HG02759 (cell line): ENCODE data around the gene CYS1.
"Not testable (repeated sequence)": the region's sequence is repeated elsewhere in the genome, so short reads cannot be mapped to it uniquely, and the experiment has no call there.

Experiments
- ATAC-seq: cut with Tn5 transposase; IDR thresholded peaks from one replicate; pipeline ENCODE4 v1.9.1; 2021; ENCODE audit warnings: mild to moderate bottlenecking, moderate library complexity; ENCODE audit not compliant: unreplicated experiment

Gene CYS1

GRCh38 chr2:10033251-10034006 is 46.8 kb downstream of the CYS1 start:
- no peak for ATAC-seq

GRCh38 chr2:10032746-10033105 is 47.5 kb downstream of the CYS1 start:
- no peak for ATAC-seq

DNA sequence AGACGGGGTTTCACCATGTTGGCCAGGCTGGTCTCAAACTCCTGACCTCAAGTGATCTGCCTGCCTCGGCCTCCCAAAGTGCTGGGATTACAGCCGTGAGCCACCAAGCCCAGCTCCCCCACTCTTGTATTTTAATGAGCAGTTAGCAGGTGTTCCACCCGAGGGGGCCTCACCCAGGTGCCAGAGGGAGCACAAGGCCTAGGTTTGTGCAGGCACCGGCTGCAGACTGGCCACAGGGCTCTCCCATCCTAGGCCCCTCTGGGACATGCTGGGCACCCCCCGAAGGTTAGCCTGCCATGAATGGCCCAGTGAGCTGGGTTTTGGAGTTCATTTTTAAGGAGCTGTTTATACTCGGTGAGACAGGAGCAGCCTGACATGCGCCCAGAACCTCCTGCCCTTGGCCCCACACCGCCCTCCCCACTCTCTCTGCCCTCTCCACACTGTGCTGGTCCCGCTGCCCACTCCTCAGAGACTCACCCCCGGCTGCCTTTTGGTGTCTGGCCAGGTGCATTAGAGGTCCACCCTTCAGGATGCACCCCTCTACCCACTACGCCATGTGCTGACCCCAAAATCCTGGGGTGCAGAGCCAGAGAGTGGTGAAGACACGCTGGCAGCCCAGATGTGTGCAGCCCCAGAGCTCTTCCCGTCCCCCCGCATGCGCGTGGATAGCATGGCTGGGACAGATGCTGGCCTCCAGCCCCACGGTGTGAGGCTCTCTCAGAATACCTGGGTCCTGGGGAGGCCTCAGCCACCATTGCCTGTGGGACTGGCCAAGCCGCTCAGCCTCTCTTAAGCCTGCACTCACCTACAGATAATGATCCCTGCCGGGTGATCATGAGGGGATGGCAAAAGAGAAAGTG is 48.1 kb downstream of the CYS1 start:
- ATAC-seq = no peak

DNA sequence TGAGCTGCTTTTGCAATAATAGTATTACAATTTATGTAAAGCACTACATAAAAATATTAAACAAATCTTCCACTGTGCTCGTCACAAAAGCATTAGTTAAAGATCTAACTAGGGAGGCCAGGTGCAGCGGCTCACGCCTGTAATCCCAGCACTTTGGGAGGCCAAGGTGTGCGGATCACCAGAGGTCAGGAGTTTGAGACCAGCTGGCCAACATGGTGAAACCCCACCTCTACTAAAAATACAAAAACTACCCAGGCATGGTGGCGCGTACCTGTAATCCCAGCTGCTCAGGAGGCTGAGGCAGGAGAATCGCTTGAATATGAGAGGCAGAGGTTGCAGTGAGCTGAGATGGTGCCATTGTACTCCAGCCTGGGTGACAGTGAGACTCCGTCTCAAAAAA is 49.4 kb downstream of the CYS1 start:
- not testable (repeated sequence) for ATAC-seq

GRCh38 chr2:10030311-10030736 is 49.9 kb downstream of the CYS1 start:
- ATAC-seq = no peak

DNA sequence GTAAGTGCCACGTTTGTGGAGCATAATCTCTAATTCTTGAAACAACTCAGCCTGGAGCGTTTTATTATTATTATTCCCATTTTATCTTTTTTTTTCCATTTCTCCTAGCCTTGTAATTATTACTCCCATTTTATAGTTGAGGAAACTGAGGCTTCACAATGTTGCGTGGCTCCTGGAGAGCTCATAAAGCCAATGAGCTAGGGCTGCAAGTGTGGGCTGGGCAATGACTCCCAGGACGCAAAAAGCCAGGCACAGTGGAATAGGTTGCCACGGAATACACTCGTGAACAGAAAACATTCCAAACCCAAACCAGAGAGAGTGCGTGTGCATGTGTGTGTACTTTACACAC is 50.4 kb downstream of the CYS1 start:
- ATAC-seq = no peak

DNA sequence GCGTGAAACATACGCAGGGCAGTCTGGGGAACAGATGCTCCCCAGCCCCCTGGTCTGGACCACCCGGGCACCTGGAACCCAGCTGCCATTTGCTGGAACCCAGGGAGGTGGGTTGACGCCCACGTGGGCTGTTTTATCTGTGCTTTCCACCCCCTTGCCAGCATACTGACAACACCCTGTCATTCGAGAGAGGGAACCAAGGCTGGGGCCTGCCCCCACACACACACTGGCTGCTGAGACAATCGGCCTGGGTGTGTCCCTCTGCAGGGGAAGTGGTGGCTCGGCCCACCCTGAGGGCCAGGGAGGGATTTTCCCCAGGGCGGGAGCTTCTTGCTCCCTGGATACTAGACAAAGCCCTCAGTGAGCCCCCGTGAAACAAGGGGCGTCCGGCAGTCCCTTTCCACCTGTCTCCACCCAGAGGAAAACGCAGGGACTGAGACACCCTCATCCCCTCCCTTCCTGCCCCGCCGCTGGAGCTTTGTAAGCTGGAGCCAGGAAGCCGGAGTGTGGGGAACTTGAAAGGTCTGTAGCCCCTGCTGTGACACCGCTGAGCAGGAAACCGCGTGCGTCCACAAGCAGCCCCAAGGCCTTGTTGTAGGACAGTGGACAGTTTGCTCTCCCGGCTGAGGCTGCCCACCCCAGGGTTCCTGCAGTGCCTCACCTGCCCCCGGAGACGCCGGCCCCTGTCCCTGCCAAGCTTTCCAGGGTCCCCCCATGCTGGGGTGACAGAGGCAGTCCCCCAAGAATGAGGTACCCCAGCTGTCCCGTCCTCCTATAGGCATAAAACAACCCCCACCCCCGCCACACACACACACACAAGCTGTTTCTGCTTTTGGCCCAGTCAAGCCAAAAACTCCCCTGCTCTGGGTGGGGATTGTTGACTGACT is 51.0 kb downstream of the CYS1 start:
- peak; percentile 85 for ATAC-seq

DNA sequence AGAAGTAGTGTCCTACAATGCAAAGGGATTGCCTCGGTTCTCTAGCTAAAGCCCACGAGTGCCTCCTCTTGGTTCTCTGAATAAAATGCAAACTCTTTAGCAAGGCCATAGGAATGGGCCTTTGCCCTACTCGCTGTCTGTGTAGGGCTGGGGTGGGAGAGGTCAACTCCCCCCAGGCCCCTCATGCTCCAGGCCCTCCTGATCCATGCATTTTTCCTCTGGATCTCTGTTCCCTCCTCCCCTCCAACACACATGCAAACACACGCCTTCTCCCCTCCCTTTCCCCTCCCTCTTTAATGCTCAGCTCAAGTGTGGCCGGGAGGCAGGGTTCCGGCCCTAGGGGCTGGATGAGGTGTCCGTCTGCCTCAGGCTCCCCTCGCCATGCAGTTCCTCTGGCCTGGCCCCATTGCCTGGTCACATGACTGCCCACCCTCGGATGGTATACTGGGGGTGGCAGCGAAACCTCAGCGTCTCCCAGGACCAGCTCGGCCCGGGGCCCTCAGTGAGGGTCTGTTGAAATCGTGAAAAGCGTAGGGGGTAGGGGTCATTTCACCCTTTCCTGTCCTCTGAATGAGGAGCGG is 51.7 kb downstream of the CYS1 start:
- ATAC-seq = no peak

- ATAC-seq = no peak
Observed at GRCh38 chr2:10027660-10028330, 52.4 kb downstream of the CYS1 start.

GRCh38 chr2:10026940-10027569 is 53.2 kb downstream of the CYS1 start:
- no peak for ATAC-seq

GRCh38 chr2:10022966-10023662 is 57.1 kb downstream of the CYS1 start:
- no peak for ATAC-seq

DNA sequence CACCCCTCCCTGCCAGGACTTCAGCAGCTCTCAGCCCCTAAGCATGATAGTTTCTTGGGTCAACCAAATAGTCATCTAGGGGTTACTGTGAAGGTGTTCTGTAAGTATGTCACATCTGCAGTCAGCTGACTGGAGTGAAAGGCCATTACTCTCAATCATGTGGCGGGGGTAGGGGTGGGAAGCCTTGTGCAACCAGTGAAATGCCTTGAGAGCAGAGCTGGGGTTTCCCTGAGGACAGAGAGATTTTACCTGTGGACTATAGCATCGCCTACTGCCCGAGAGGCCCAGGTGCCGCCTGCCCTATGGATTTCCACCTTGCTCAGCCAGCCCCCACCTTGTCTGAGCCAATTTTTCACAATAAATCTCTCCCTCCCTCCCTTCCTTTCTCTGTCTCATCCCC is 57.8 kb downstream of the CYS1 start:
- no peak for ATAC-seq

GRCh38 chr2:10022041-10022421 is 58.2 kb downstream of the CYS1 start:
- ATAC-seq = no peak

- ATAC-seq = no peak
Observed at GRCh38 chr2:10019602-10020400, 60.4 kb downstream of the CYS1 start.

DNA sequence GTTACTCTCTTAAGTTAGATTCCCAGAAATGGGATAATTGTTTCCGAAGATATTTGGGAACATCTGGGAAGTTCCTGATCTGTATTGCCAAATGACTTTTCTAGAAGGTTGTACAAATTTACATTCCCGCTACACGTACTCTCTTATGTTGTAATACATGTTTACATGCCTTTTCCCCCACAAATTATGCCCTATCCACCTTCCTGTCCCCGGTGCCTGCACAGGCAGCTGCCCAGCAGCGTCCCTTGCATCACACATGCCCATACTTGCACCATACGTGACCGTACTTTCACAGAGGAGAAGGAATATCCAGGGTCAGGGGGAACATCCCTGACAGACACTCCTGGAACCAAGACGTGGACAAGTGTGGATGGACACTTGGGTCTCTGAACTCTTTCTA is 61.0 kb downstream of the CYS1 start:
- ATAC-seq = no peak

- no peak for ATAC-seq
Observed at GRCh38 chr2:10017313-10017941, 62.8 kb downstream of the CYS1 start.

DNA sequence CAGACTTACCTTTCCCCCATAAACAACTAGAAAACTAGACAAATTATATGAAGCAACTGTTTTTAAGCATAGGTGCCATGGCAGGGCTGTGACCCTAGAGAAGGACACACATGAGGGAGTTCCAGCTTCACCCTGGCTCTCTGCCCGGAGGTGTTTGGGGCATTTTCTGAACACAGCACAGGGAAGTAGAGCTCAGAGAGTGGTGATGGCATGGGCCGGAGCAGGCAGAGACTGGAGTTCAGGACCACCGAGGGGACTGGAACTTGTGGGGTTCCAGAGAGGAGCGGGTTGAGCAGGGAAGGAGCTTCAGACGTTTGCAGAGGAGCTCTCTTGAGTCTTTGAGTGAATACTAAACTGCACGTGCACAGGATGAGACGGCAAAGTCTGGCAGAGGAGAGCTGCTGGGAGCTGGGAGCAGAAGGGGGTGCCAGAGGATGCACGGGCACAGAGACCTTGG is 63.4 kb downstream of the CYS1 start:
- no peak for ATAC-seq
